Measurements from ENCODE around the gene VWA5B2. TPM values are rescaled to one million over a fixed set of nuclear protein-coding genes. Genes with fewer than 3 reads are reported as not detected.
"Not testable (repeated sequence)": the region's sequence is repeated elsewhere in the genome, so short reads cannot be mapped to it uniquely, and the experiment has no call there.

Gene VWA5B2
- total RNA-seq, 1 donor = not detected

DNA sequence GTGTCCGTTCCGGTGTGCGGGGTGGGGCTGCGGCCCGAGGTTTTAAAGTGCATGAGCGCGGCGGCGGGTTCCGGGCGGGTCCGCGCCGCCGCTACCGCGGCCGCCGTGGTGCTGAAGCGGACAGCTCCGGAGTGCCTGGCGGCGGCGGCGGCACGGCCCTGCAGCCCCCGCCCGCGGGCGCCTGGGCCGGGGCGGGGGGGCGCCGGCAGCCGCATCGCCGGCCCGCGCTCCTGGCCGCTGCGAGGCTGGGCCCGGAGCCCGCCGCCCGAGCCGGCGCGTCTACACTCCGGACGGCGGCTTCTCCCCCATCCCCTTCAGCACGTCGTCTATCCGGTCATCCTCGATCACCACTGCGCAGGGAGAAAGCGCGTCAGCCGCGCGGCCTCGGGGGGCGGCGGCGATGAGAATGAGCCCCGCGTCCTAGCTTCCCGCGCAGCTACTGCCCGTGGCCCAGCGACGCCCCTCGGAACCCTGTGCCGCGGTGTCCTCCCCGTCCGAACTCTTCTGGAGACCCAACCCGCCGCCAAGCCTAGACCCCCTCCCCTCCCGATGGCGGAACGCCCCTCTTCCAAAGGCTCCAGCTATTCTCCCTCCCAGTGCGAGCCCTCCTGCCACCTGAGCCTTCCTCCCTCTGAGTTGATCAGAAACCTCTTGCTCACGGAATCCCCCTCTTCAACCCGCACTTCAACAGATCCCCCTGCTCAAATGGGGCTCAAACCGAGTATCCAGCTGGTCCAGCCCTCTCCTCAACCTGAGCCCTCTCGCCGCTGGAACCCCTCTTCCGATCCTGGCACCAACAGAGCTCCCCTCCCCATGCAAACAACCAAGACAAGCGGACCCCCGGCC is 30.7 kb downstream of the VWA5B2 start:
- peak; percentile 19 for DNase-seq (ENCODE audit: low read depth)

DNA sequence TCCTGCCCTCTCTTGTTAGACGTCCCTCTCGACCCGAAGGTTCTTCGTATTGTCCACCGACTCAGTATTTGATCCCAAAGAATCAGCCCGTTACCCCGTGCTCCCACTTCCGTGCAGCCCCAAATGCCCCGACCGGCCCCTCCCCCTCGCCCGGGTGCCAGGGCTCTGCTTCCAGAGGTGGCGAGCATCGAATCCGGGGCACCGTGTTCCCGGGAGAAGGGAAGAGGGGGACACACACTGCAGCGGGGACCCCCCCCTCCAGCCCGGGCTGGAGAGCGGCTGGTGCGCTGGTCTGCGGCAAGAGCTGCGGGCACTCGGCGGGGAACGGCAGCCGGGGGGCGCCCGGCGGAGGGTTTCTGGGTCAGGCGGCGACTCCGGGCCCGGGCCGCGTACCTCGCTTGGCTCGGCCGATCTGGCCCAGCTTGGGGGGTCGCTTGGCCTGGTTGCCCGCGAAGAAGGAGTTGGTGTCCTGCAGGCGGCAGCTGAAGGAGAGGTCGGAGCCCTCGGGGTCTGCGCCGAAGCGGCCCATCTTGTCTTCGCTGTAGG is 31.4 kb downstream of the VWA5B2 start:
- DNase-seq (ENCODE audit: low read depth) = no peak
- TF ChIP-seq, protein P1, sequence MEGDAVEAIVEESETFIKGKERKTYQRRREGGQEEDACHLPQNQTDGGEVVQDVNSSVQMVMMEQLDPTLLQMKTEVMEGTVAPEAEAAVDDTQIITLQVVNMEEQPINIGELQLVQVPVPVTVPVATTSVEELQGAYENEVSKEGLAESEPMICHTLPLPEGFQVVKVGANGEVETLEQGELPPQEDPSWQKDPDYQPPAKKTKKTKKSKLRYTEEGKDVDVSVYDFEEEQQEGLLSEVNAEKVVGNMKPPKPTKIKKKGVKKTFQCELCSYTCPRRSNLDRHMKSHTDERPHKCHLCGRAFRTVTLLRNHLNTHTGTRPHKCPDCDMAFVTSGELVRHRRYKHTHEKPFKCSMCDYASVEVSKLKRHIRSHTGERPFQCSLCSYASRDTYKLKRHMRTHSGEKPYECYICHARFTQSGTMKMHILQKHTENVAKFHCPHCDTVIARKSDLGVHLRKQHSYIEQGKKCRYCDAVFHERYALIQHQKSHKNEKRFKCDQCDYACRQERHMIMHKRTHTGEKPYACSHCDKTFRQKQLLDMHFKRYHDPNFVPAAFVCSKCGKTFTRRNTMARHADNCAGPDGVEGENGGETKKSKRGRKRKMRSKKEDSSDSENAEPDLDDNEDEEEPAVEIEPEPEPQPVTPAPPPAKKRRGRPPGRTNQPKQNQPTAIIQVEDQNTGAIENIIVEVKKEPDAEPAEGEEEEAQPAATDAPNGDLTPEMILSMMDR (IDR thresholded peaks at IDR 0.05; ENCODE audit: insufficient read depth, low read depth, low read length) = no peak
- peak overlapping the region; percentile 44 for H3K4me3 ChIP-seq (ENCODE audit: low read depth, low read length)

More for the DNA sequence above, 30.7 kb downstream of the VWA5B2 start:
- TF ChIP-seq, protein P1 (IDR thresholded peaks at IDR 0.05; ENCODE audit: insufficient read depth, low read depth, low read length) = no peak
- H3K4me3 ChIP-seq (ENCODE audit: low read depth, low read length) = peak overlapping the region; percentile 44

DNA sequence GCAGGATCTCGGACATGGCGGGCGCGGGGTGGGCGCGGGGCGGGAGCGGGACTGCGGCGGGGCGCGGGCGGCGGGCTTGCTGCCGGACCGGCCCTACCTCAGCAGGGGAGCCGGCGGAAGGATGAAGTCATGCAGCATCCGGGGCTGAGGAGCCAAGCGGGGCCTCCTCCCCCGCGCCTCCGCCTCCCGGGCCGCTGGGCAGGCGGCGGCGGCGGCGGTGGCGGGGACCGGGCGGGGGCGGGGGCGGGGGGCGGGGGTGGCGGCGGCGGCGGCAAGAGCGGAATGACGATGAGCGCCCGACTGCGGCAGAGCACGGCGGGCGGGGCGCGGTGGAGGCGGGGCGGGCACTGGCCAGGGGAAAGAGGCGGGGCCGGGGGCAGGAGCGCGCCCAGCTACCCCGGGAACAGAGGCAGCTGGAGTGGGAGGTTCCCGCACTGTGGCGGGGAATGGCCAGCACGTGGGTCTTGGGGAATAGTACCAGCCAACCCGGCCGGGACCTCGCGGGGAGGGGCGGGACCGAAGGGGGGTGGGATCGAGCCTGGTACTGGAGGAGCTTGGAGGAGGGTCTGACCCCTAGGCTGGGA is 32.0 kb downstream of the VWA5B2 start, which contains the start of gene CAMK2N2:
TSS of gene CAMK2N2 (minus strand) at position 284 of the 584 bp plus-strand sequence. CDS start at position 16, 268 bp downstream.
- DNase-seq (ENCODE audit: low read depth) = peak; percentile 47
- TF ChIP-seq, protein P1 (IDR thresholded peaks at IDR 0.05; ENCODE audit: insufficient read depth, low read depth, low read length) = no peak
- H3K4me3 ChIP-seq (ENCODE audit: low read depth, low read length) = peak within 1 kb of the TSS; percentile 50

DNA sequence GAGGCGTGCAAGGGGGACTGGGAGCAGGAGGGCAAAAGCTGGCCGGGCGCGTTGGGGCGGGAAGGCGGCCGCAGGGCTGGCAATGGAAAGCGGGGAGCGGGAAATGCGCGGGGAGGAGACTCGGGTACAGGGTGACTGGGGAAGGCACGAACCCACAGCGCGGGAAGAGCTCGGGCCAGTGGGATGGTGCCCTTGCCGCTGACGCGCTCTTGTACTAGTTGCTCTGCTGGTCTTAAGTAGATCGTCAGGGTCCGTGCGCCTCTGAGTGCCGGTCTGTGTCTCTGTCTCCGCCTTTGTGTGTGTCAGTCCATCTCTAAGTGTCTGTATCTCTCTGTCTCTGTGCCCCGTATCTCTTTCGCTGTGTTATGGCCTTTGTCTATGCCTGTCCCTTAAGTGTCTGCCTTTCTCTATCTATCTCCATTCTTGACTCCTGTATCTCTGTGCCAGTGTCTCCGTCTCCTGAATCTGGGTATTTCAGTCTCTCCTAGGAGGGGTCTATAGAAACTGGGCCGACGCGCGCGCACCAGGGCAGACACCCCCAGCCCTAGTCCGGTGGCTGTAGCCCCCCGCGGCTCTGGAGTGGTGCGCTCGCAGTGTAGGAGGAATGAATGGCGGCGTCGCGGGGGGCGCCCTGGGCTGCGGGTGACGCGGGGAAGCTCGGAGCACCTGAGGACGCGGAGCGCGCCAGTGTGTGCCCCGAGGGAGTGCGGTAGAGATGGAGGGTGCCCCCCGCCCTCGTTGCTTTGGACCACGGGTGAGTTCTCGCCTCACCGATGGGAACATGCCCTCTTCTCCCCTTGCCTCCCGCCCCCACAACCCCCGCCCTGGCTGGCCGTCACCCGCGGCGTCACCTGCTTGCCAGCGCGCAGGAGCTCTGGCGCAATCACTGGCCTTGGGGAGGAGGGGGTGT is 32.7 kb downstream of the VWA5B2 start:
- TF ChIP-seq, protein P1 (IDR thresholded peaks at IDR 0.05; ENCODE audit: insufficient read depth, low read depth, low read length) = no peak
- peak overlapping the region; percentile 50 for H3K4me3 ChIP-seq (ENCODE audit: low read depth, low read length)
- DNase-seq (ENCODE audit: low read depth) = peak; percentile 31

DNA sequence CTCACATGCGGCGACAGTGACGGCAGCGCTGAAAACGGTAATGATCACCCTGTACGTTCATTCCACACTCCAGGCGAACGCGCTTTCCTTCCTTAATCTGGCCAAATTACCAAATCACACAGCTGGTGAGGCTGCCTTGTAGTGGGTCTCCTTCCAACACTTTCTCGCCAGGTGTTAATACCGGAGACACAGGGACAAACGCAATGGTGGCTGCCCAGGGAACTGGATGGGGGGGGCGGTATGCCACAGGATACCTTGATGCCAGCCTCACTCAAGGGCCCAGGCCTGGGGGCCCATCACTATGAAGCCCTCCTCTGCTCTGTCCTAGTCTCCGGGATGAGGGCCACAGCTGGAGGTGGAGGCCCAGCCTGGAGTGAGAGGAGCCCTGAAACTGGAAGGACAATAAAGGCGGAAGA is 33.4 kb downstream of the VWA5B2 start:
- H3K4me3 ChIP-seq (ENCODE audit: low read depth, low read length) = no peak overlapping the region
- TF ChIP-seq, protein P1 (IDR thresholded peaks at IDR 0.05; ENCODE audit: insufficient read depth, low read depth, low read length) = no peak
- peak; percentile 7 for DNase-seq (ENCODE audit: low read depth)

DNA sequence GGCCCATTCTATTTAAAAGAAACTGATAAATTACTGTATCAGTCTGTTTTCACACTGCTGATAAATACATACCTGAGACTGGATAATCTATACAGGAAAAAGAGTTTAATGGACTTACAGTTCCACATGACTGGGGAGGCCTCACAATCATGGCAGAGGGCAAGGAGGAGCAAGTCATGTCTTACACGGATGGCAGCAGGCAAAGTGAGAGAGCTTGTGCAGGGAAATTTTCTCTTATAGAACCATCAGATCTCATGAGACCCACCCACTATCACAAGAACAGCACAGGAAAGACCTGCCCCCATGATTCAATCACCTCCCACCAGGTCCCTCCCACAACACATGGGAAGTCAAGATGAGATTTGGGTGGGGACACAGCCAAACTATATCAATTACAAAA is 37.9 kb downstream of the VWA5B2 start:
- not testable (repeated sequence) for DNase-seq (ENCODE audit: low read depth); H3K4me3 ChIP-seq (ENCODE audit: low read depth, low read length)

Data from fibroblast of villous mesenchyme (primary cell).